Measurements from ENCODE around the gene HACD2.
"Not testable (repeated sequence)": the region's sequence is repeated elsewhere in the genome, so short reads cannot be mapped to it uniquely, and the experiment has no call there.

HACD2 gene

GRCh38 chr3:123488645-123489347, 96.1 kb downstream of the HACD2 start:
- in situ Hi-C loops (cut with HindIII; ENCODE audit: low sequenced_read_pairs) = no loop called here

- in situ Hi-C loops (cut with HindIII; ENCODE audit: low sequenced_read_pairs) = not testable (repeated sequence)
These were observed 97.8 kb downstream of the HACD2 start for GRCh38 chr3:123487063-123487462.

GRCh38 chr3:123486460-123486859, 98.4 kb downstream of the HACD2 start:
- in situ Hi-C loops (cut with HindIII; ENCODE audit: low sequenced_read_pairs) = no loop called here

- in situ Hi-C loops (cut with HindIII; ENCODE audit: low sequenced_read_pairs) = no loop called here
These were observed 99.3 kb downstream of the HACD2 start for GRCh38 chr3:123485551-123485950.

GRCh38 chr3:123483146-123483545, 101.7 kb downstream of the HACD2 start:
- in situ Hi-C loops (cut with HindIII; ENCODE audit: low sequenced_read_pairs) = no loop called here

GRCh38 chr3:123481722-123482457, 103.0 kb downstream of the HACD2 start:
- in situ Hi-C loops (cut with HindIII; ENCODE audit: low sequenced_read_pairs) = no loop called here

GRCh38 chr3:123481071-123481470, 103.8 kb downstream of the HACD2 start:
- in situ Hi-C loops (cut with HindIII; ENCODE audit: low sequenced_read_pairs) = no loop called here

GRCh38 chr3:123480428-123480827, 104.4 kb downstream of the HACD2 start:
- in situ Hi-C loops (cut with HindIII; ENCODE audit: low sequenced_read_pairs) = no loop called here

- in situ Hi-C loops (cut with HindIII; ENCODE audit: low sequenced_read_pairs) = no loop called here
These were observed 105.0 kb downstream of the HACD2 start for GRCh38 chr3:123479891-123480290.

- in situ Hi-C loops (cut with HindIII; ENCODE audit: low sequenced_read_pairs) = no loop called here
These were observed 106.5 kb downstream of the HACD2 start for GRCh38 chr3:123478314-123478713.

- in situ Hi-C loops (cut with HindIII; ENCODE audit: low sequenced_read_pairs) = no loop called here
These were observed 107.7 kb downstream of the HACD2 start for GRCh38 chr3:123476967-123477750.

- in situ Hi-C loops (cut with HindIII; ENCODE audit: low sequenced_read_pairs) = no loop called here
These were observed 109.1 kb downstream of the HACD2 start for GRCh38 chr3:123475786-123476185.

- in situ Hi-C loops (cut with HindIII; ENCODE audit: low sequenced_read_pairs) = loop anchor here (5.0 kb wide), 1 partner anchor 34 kb away; no protein-coding TSS in a partner anchor
These were observed 113.7 kb downstream of the HACD2 start for GRCh38 chr3:123471106-123471505.

GRCh38 chr3:123469323-123469995, 115.4 kb downstream of the HACD2 start:
- in situ Hi-C loops (cut with HindIII; ENCODE audit: low sequenced_read_pairs) = no loop called here

GRCh38 chr3:123467046-123467445, 117.8 kb downstream of the HACD2 start:
- in situ Hi-C loops (cut with HindIII; ENCODE audit: low sequenced_read_pairs) = no loop called here

GRCh38 chr3:123464211-123464610, 120.6 kb downstream of the HACD2 start:
- in situ Hi-C loops (cut with HindIII; ENCODE audit: low sequenced_read_pairs) = no loop called here

- in situ Hi-C loops (cut with HindIII; ENCODE audit: low sequenced_read_pairs) = no loop called here
These were observed 125.0 kb downstream of the HACD2 start for GRCh38 chr3:123459862-123460261.

GRCh38 chr3:123458255-123458654, 126.6 kb downstream of the HACD2 start:
- in situ Hi-C loops (cut with HindIII; ENCODE audit: low sequenced_read_pairs) = no loop called here

GRCh38 chr3:123457841-123458240, 127.0 kb downstream of the HACD2 start:
- in situ Hi-C loops (cut with HindIII; ENCODE audit: low sequenced_read_pairs) = no loop called here

GRCh38 chr3:123453675-123454074, 131.2 kb downstream of the HACD2 start:
- in situ Hi-C loops (cut with HindIII; ENCODE audit: low sequenced_read_pairs) = no loop called here

- in situ Hi-C loops (cut with HindIII; ENCODE audit: low sequenced_read_pairs) = no loop called here
These were observed 133.7 kb downstream of the HACD2 start for GRCh38 chr3:123451186-123451585.

All from endothelial cell of hepatic sinusoid (primary cell).